ENCODE results near the gene SVIL. TPM values are rescaled to one million over a fixed set of nuclear protein-coding genes. Genes with fewer than 3 reads are reported as not detected.
A peak's percentile ranks its signal among the peaks of the same experiment; 100 is the strongest.

Gene SVIL
- total RNA-seq, 2 experiments from 2014 or later, result 0.47 to 1.5 TPM

DNA sequence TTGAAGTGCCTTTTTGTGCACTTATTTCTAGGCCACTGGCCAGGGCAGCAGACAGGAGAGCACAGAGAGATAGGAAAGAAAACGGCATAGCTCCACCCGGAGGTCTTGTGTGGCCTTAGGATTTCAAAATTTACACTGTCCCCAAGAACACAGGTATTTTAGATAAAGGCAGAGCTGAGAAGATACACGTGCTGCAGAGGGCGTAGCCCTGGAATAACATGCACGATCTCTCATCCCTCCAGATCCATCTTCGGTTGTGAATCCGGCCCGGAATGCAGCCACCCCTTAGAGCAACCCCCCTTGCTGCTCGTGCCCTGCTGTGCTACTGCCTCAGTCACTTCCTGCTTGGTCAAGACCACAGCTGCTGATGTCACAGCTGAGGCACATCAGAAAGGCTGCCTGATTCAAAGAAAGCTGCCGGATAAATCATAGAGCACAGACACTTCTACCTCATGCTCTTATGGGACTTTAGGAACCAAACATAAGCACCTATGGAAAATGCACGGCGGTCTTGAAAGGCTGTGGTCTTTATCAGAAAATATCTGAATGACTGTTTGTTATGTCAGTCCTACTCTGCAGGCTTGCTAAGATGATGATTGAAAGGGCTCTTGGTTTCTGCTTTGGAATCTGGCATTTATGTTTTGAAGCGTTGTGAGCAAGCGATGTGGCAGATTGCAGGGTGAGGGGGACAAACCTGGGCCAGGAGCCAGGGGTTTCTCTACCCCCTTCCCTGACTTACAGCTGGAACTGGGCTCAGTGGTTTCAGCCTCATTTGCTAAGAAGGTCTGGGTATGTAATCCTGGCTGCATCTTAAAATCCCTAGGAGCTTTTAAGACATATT is 152.0 kb downstream of the SVIL start:
- no peak for TF ChIP-seq EZH2phosphoT487 (IDR thresholded peaks at IDR 0.05; ENCODE audit: borderline replicate concordance, low read depth, low read length)
- TF ChIP-seq, protein P1, sequence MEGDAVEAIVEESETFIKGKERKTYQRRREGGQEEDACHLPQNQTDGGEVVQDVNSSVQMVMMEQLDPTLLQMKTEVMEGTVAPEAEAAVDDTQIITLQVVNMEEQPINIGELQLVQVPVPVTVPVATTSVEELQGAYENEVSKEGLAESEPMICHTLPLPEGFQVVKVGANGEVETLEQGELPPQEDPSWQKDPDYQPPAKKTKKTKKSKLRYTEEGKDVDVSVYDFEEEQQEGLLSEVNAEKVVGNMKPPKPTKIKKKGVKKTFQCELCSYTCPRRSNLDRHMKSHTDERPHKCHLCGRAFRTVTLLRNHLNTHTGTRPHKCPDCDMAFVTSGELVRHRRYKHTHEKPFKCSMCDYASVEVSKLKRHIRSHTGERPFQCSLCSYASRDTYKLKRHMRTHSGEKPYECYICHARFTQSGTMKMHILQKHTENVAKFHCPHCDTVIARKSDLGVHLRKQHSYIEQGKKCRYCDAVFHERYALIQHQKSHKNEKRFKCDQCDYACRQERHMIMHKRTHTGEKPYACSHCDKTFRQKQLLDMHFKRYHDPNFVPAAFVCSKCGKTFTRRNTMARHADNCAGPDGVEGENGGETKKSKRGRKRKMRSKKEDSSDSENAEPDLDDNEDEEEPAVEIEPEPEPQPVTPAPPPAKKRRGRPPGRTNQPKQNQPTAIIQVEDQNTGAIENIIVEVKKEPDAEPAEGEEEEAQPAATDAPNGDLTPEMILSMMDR (conservative IDR thresholded peaks at IDR 0.05; ENCODE audit: low read length), result peak; percentile 64
- H3K9me3 ChIP-seq (ENCODE audit: low read length), result no peaks in the 10 kb centered on the region
- intact Hi-C loops (cut with micrococcal nuclease; ENCODE audit: unreplicated experiment), result loop anchor here (5.0 kb wide), 1 partner anchor 1219 kb away; no protein-coding TSS in a partner anchor
- no peaks in the 10 kb centered on the region for H3K36me3 ChIP-seq (ENCODE audit: insufficient read depth, low read length)
- CTCF ChIA-PET (ENCODE audit: unreplicated experiment), result interaction anchor here (2.2 kb wide), 1 partner anchor 11 kb away, joined by 6 read pairs; no protein-coding TSS in a partner anchor
- no peaks in the 10 kb centered on the region for H4K20me1 ChIP-seq (ENCODE audit: insufficient read depth, low read length)
- no peaks in the 10 kb centered on the region for H3K9me2 ChIP-seq (ENCODE audit: insufficient read depth, low read length)
- peak overlapping the region; percentile 73 for H3K4me2 ChIP-seq (ENCODE audit: low read length)
- peak overlapping the region; percentile 68 for H3K4me3 ChIP-seq (ENCODE audit: low read depth, low read length, poor library complexity, severe bottlenecking)
- POLR2A ChIA-PET, result interaction anchor here (0.6 to 2.1 kb wide), 6 partner anchors 8 to 96 kb away, joined by 3 to 9 read pairs (median 4); no protein-coding TSS in a partner anchor
- no TSS peak for BruUV-seq (replicated peaks)
- H3K27ac ChIP-seq (ENCODE audit: low read depth, low read length, poor library complexity, severe bottlenecking), result peak overlapping the region; percentile 94
- DNase-seq (ENCODE audit: low spot score), result peak; percentile 75
- peaks cover 95% of the 10 kb centered on the region for H3K4me1 ChIP-seq (ENCODE audit: insufficient read depth, low read length, poor library complexity, severe bottlenecking)
- H2AFZ ChIP-seq (ENCODE audit: low read length), result peak overlapping the region; percentile 12; the same call in 1 of the 2 replicates
- H3K79me2 ChIP-seq (ENCODE audit: insufficient read depth, low read depth, low read length), result peaks cover 31% of the 10 kb centered on the region

DNA sequence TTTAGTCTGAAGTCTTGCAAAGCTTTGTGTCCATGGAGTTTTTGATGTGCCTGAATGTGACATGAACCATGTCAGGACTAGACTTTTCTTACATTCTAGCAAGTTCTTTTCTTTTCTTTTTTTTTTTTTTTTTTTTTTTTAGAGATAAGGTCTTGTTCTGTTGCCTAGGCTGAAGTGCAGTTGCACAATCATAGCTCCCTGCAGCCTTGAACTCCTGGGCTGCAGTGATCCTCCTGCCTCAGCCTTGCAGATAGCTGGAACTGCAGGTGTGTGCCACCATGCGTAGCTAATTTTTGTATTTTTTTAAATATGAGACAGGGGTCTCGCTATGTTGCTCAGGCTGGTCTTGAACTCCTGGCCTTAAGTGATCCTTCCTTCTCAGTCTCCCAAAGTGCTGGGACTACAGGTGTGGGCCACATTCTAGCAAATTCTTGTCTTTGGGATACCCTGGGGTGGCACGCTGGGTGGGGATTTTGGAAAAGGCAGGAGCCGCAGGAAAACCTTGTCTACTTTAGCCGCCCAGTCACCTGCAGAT is 152.8 kb downstream of the SVIL start:
- no TSS peak for BruUV-seq (replicated peaks)
- Histone ChIP-seq H3K4me2 (ENCODE audit: low read length) (peak overlapping the region; percentile 73), H4K20me1 (ENCODE audit: insufficient read depth, low read length) (no peaks in the 10 kb centered on the region), H3K9me3 (ENCODE audit: low read length) (no peaks in the 10 kb centered on the region), H3K79me2 (ENCODE audit: insufficient read depth, low read depth, low read length) (peaks cover 31% of the 10 kb centered on the region), H3K27ac (ENCODE audit: low read depth, low read length, poor library complexity, severe bottlenecking) (peak overlapping the region; percentile 94), H3K9me2 (ENCODE audit: insufficient read depth, low read length) (no peaks in the 10 kb centered on the region), H3K36me3 (ENCODE audit: insufficient read depth, low read length) (no peaks in the 10 kb centered on the region), H3K4me1 (ENCODE audit: insufficient read depth, low read length, poor library complexity, severe bottlenecking) (peaks cover 95% of the 10 kb centered on the region), H3K4me3 (ENCODE audit: low read depth, low read length, poor library complexity, severe bottlenecking) (peak overlapping the region; percentile 68), H2AFZ (ENCODE audit: low read length) (peak overlapping the region; percentile 12; the same call in 1 of the 2 replicates)
- intact Hi-C loops (cut with micrococcal nuclease; ENCODE audit: unreplicated experiment), result loop anchor here (5.0 kb wide), 1 partner anchor 1220 kb away; no protein-coding TSS in a partner anchor
- ChIA-PET POLR2A (interaction anchor here (0.6 to 2.1 kb wide), 7 partner anchors 11 to 1182 kb away, joined by 3 to 9 read pairs (median 4); no protein-coding TSS in a partner anchor), CTCF (ENCODE audit: unreplicated experiment) (interaction anchor here (2.2 kb wide), 1 partner anchor 11 kb away, joined by 6 read pairs; no protein-coding TSS in a partner anchor)
- DNase-seq (ENCODE audit: low spot score), result peak; percentile 78
- TF ChIP-seq, protein P1 (conservative IDR thresholded peaks at IDR 0.05; ENCODE audit: low read length), result no peak
- no peak for TF ChIP-seq EZH2phosphoT487 (IDR thresholded peaks at IDR 0.05; ENCODE audit: borderline replicate concordance, low read depth, low read length)
